Bone marrow (tissue), 2 donors: ENCODE data around the gene SEC23A.
"Not testable (repeated sequence)": the region's sequence is repeated elsewhere in the genome, so short reads cannot be mapped to it uniquely, and the experiment has no call there.

ENCODE experiments used
- DNase-seq, 2 donors: peaks; one replicate each; lab custom pipeline; 2025; lab: John Stamatoyannopoulos, UW

SEC23A gene

DNA sequence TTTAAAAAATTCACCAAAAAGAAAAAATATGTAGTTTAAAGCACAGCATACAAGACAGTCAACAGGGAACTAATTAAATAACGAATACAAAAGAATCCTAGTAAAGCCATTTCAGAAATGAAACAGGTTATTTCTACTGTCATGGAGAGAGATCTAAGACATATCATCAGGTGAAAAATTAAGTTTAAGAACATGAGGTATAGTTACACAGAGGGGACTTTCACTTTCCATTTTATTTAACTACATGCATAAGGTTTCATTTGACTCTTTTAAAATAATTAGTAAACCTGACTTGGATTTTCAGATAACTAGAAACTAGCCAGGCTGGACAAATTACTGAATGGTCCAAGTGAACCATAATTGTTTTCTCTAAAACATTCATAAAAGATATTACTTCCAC, 11.3 kb downstream of the SEC23A start:
- DNase-seq: no peak

DNA sequence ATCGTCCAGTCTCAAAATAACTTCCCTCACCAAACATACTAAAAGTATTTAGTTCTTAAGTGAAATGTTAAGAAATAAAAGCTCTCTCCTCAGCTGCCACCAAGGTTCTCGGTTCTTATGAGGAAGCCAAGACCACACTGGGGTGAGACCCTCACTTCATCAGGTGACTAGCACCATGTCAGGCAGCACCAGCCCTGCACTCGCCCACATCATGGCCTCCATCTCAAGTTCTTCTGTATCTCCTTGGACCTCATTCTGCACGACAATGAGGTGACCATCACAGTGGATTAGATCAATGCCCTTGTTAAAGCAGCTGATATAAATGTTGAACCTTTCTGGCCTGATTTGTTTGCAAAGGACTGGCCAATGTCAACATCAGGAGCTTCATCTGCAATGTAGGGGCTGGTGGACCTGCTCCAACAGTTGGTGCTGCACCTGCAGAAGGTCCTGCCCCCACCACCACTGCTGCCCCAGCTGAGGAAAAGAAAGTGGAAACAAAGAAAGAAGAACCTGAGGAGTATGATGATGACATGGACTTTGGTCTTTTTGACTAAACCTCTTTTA, 12.4 kb downstream of the SEC23A start:
- no peak for DNase-seq

DNA sequence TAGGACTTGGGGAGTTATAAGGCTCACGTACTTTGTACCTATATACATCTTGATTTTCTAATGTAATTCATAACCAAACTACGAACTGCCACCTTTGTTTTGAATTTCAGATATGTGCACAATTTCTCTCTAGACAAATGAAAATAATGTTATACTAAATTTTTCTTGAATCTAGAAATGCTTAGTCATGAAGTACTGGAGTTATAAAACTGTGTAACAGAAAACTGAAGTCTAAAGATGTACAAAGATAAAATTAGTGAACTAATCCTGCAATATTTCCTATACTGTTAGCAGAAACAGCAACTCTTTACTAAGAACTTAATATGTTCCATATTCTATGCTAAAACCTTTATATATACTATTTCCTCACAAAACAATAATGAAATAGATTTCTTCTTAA, 15.5 kb downstream of the SEC23A start:
- no peak for DNase-seq

DNA sequence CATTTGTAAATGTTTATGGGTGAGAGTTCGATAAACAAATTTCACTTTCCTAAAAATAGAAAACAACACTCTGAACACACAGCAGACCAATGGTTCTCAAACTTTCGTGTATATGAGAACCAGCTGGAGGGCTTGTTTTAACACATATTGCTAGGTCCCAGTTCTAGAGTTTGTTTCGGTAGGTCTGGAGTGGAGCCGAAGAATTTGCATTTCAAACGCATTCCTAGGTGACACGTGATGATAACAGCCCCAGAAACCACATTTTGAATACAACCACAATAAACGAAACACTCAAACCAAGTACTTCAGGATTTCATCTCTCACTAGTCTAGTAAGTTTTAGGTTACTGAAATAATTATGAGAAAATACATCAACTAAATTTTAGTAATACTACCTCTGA, 17.1 kb downstream of the SEC23A start:
- no peak for DNase-seq

DNA sequence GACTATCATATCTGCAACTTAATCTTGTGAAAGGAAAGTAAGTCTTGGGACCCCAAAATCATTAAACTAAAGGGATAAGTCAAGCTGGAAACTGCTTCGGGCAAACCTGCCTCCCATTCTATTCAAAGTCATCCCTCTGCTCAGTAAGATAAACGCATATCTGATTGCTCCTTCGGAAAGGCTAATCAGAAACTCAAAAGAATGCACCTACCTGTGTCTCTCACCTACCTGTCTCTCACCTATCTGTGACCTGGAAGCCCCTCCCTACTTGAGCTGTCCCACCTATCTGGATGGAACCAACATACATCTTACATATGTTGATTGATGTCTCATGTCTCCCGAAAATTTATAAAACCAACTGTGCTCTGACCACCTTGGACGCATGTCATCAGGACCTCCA, 19.9 kb downstream of the SEC23A start:
- no peak for DNase-seq

DNA sequence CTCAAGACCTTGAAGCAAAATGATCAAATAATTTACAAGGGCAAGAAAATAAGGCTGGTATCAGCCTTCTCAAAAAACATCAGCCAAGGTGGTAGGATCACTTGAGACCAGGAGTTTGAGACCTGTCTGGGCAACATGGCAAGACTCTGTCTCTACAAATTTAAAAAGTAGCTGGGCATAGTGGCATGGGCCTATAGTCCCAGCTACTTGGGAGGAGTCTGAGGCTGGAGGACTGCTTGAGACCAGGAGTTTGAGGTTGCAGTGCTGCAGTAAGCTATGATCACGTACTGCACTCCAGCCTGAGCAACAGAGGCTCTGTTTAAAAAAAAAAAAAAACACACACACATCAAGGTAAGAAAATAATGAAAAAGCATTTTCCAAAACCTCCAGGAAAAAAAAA, 22.1 kb downstream of the SEC23A start:
- DNase-seq: no peak

DNA sequence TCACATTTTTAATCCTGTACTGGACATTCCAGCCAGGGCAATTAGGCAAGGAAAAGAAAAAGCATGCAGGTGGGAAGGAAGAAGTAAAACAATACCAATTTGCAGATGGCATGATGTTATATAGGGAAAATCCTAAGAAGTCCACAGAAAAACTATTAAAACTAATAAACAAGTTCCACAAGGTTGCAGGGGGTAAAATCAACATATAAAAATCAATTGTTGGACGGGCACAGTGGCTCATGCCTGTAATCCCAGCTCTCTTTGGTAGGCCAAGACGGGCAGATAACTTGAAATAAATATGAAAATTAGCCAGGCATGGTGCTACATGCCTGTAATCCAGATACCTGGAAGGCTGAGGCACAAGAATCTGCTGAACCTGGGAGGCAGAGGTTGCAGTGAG, 31.9 kb downstream of the SEC23A start:
- no peak for DNase-seq

DNA sequence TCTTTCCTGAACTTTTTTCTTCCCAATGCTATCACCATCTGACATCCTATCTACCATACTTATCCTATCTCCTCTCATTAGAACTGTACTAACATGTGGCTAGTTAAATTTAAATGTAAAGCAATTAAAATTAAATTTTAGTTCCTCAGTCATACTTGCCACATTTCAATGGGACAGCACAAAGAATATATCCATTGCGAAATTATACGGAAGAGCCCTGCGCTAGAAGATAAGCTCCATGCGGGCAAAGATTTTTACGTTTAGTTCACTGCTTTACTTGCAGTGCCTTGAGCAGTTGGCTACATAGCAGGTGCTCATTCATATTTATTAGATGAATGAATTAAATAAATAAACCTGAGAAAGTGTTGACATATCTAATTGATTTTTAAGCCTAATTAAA, 33.1 kb downstream of the SEC23A start:
- DNase-seq: no peak

DNA sequence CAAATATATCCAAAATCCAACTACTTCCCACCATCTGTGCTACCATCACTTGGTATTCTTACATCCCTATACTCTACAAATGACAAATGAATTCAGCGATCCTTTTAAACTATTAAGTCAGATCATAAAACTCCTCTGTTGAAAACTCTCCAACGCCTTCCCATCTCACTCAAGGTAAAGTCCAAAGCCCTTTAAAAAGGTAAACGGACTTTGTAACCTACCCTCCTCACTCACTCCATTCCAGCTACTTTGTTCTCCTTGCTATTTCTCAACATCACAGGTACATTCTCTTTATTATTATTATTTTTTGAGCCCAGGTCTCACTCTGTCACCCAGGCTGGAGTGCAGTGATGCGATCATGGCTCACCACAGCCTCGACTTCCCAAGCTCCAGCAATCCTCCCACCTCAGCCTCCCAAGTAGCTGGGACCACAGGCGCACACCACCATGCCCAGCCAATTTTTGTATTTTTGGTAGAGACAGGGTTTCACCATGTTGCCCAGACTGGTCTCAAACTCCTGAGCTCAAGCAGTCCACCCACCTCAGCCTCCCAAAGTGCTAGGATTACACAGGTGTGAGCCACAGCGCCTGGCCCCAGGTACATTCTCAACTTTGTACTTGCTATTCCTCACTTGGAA, 33.7 kb downstream of the SEC23A start:
- not testable (repeated sequence) for DNase-seq

DNA sequence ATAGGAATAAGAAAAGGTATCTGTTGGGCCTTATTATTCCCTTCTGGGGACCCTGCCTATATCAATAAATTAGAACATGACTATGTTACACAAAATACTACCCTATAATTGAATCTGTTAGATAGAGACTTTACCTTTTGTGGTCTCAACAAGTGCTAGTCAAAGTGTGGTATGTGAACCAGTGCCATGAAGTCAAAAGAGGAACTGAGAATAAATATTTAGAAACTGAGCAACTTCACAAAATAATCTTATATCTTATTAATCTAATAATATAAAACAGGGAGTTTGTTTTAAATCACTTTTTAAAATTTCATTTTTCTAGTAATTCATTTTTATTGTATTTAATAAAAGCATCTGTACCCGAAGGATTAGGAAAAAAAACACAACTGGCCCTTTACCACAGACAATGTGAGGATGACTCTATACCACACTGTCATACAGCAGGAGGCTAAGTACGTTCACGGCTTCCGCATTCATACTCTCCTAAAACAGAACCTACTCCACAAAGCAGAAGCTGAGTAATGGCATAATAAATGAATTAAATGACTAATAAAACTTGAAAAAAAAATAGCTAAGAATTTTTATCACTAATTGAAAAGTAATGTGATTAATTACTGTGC, 42.1 kb downstream of the SEC23A start:
- DNase-seq: no peak

DNA sequence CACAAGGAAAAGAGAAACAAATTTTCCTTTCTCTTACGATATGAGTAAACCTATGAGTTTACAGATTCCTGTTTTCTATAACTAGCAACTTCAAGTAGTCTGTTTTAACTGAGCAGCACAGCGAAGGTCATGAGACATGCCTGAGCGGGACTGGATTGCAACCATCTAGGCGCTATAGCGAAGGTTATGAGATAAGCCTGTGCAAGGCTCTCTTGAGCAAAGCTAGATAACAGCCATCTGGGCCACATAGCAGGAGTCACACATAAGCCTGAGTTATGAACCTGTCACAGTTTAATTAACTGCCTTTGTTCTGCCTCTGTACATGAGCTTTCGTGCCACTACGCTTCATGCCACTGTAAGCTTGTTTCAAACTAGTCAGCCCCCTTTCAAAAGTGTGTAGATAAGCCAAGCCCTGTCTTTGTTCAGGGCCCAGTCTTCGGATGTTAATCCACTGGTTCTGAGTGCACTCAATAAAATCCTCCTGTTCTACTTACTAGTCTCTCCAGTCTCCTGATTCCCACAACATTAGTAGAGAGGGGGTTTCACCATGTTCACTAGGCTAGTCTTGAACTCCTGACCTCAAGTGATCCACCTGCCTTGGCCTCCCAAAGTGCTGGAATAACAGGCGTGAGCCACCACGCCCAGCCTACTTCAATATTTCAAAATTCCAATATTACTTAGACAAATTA, 47.1 kb downstream of the SEC23A start:
- DNase-seq: no peak

DNA sequence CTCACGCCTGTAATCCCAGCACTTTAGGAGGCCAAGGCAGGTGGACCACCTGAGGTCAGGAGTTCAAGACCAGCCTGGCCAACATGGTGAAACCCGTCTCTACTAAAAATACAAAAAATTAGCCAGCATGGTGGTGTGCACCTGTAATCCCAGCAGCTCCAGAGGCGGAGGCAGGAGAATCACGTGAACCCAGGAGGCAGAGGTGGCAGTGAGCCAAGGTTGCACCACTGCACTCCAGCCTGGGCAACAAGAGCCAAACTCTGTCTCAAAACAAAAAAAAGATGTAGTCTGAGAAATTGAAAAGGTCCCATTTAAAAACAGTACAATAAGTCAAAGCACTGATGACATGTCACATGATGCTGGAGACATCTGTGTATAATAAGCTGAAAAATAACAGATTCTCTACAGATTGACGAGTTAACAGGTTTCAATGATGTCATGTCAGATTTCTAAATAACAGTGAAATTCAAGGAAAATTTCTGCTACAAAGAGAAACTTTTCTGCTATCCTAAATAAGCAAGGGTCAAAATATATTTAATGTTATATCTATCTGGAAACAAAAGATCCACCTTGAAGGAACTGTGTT, 50.1 kb downstream of the SEC23A start:
- not testable (repeated sequence) for DNase-seq

DNA sequence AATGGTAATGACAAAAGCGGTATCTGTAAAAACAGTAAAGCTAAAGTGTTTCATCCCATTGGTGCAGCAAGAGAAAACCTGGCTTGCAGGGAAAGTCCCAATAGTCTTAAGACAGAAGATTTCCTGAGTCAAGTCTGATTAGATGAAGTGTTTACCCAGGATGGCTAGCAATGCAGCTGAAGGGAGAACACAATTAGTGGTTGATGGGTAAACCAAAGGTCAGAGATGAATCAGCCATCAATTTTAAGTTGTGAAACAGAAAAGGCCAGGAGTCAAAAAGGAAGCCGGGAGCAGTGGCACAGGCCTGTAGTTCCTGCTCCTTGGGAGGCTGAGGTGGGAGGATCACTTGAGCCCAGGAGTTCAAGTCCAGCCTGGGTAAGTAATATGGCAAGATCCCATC, 52.6 kb downstream of the SEC23A start:
- DNase-seq: no peak

DNA sequence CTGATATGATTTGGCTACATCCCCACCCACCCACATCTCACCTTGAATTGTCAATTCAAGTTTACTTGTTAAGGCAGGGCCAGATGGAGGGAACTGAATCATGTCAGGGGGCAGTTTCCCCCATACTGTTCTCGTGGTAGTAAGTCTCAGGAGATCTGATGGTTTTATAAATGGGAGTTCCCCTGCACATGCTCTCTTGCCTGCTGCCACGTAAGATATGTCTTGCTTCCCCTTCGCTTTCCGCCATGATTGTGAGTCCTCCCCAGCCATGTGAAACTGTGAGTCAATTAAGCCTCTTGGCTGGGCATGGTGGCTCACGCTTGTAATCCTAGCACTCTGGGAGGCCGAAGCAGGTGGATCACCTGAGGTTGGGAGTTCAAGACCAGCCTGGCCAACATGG, 57.1 kb downstream of the SEC23A start:
- DNase-seq: not testable (repeated sequence)

DNA sequence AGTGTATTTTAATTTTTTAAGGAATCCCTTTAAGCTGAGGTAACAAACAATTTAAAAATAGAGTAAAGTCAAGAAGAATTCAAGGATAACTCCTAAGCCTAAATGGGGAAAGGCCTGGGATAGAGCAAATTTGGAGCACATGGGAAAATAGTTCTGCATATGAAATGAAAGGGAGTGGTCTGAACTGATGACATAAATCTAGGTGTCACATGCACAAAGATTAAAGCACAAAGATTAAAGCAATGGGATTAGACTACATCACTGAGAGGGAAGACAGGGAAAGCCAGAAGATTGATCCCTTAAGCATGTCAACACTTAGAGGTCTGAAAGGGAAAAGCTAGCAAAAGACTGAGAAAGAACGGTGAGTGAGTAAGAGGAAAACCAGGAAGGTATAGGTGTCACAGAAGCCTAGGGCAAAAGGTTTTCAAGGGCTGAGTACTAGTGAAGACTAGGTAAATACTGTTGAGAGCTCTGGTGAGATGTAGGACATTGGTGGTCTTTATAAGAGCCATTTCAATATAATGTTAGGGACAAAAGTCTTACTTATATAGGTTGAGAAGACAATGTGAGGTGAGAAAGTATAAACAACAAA, 59.6 kb downstream of the SEC23A start:
- DNase-seq: no peak

DNA sequence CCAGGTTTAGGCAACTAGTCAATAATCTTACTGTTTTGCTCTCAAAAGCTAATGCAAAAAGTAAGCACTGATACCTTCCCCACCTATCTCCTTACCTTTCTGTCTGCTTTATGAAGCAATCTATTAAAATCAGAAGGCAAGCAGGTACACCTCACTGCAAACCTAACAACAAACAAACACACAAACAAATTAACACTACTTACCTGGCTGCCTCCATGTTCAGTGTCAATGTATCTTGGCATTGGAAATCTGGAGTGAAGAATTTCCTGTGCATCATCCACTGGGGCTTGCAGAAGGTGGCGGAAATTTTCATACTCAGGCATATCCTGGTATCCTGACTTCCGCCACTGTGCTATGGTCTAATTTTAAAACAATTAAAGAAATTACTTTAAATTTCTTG, 62.5 kb downstream of the SEC23A start:
- DNase-seq: no peak

DNA sequence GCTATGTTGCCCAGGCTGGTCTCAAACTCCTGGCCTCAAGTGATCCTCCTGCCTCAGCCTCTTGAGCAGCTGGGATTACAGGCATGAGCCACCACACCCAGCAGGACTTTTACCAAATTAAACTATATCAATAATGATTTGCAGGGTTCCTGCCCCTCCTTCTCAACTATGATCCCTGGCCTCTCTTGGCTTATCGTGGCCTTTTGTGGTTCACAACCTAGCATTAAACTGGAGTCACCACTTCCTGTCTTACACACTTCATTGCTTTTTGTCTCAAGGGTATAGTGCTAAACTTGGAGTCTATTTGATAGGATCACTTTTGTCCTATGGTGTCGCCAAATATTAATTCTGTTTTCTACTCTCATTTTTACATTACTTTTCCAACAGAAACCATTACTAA, 64.5 kb downstream of the SEC23A start:
- no peak for DNase-seq

DNA sequence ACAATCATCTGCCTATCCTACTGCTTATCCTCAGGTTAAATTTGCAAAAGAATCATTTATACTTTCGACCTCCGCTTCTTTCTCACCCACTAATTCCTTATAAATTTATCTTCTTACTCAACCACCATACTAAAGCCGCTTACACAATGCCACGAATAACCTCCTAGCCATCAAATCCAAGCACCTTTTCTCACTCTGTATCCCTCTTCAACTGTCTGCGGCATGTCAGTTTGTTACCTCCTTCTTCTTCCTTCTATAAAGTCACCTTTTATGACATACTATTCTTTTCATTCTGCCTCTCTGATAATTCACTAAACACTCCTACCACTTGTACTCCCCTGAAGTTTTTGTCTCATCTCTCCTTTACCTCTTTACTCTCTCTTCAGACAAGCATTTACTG, 66.3 kb downstream of the SEC23A start:
- no peak for DNase-seq

DNA sequence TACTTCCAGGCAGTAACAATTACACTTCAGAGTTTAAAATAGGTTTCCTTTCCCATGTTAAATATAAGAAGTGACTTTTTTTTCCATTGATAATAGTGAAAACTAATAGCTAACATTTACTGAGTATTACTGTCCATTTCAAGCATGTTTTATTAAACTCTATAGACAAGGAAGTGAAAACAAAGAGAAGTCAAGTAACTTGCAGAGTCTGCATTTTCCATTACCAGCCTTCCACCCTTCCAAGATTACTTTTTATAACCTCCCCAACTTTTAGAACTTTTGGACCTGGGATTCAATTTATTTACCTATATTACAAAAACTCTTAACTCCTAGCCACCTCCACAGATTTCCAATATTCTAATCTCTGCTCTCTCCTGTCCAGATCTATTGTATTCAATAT, 67.7 kb downstream of the SEC23A start:
- no peak for DNase-seq

DNA sequence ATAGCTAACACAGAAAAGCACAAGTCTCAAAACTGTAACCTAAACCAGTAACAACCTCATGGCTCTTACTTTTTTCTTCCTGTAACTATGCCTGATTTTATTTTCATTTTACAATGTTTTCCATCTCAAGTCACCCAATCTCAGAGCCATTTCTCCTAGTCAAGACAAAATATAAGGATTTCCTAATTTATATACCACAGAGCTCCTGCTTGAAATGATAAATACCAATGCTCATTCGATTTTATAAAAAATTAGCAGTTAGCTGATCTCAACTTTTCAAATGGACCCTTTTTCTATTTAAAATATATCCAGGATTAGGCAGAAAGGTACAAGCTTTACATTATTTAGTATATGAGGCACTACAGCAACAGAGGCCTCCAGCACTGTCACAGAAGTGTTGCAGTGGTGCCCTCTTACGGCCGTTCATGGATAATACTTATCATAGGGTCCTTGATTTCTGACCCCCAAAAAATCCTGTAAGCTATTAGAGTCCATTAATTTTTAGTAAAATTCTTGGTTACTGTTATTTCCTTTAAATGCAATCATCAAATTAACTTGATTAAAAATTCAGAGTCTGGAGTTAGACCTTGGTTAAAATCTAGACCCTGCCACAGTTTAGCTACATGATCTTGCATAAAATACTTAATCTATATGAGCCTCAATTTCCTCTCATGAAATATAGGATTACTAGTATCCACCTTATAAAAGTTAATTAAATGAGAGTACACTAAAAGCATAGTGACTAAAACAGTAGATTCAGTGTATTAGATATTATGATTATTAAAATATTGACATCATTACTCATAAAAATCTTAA, 68.3 kb downstream of the SEC23A start:
- no peak for DNase-seq

DNA sequence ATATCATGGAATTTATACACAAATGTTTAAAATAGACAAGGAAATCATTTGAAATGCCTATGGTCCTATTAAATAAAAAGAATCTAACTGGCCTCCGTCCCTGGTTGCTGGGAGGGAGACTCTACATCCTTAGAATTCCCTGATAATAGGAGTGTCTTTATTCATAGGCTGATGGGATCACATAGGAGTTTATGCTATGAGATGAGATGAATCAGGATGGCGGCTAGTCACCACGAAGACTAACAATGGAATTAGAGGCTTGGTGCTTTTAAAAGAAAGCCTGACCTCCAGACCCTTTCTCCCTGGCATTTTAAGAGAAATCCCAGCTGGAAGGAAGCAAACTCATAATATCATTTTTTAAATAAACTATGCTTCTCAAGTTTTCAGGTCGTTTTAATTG, 69.7 kb downstream of the SEC23A start:
- no peak for DNase-seq

DNA sequence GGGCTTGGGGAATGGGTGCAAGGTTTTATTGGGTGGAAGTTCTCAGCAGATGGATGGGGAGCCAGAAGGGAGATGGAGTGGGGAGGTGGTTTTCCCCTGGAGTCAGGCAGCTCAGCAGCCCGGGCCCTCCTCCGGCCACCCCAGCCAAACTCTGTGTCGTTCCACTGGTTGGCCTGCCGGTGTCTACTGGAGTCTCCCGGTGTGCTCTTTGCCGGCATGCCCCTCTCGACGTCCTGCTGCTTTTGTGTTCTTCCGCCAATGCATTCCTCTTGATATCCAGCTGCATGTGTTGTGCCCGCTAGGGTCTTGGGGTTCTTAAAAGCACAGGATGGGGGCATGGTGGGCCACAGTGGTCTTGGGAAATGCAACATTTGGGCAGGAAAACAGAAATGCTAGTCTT, 72.8 kb downstream of the SEC23A start:
- no peak for DNase-seq
